ENCODE measurements around the gene SCYL1. TPM values are rescaled to one million over a fixed set of nuclear protein-coding genes. Genes with fewer than 3 reads are reported as not detected.
A peak's percentile ranks its signal among the peaks of the same experiment; 100 is the strongest.

Gene SCYL1
- total RNA-seq, 1 experiment from 2014 or later = 104 TPM

DNA sequence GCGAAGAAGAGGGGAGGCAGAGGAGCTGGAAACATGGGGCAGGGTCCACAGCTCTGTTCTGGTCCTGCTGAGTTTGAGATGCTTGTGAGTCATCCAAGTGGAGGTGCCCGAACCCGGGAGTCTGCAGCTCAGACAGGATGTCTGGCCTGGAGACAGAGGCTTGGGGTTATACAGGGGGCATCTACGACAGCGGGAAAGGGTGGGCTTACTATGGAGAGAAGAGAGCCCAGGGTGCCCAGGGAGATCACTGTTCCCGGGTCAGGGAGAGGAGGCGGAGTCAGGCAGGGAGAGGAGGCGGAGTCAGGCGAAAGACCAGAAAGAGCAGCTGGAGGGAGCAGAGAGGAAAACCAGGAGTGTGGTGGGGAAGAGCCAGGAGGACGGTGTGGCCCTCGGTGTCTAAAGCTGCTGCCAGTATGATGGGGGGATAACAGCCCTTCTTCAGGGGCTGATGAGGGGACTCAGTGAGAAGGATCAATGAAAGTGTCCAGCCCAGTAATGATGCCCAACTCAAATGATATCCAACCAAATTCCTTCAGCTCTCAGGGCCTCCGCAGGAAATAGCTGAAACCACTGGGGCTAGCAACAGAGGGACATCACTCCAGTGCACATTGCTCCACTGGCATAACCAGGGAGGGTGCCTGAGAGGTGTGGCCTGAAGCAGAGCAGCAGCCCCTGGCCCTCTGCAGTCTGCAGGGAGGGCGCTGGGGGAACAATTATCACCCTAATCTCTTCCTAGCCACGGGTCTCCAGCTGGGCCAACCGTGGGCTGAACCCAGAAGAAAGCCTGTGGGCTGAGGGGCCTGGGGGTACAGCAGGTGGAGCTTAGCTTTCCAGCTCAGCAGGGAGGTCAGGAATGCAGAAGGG, 35.9 kb downstream of the SCYL1 start:
- no peak for DNase-seq (ENCODE audit: low read depth, low spot score)
- H3K4me2 ChIP-seq (ENCODE audit: low read length) = peak overlapping the region; percentile 96
- peak; percentile 32 for ATAC-seq
- peak overlapping the region; percentile 83 for H3K9ac ChIP-seq (ENCODE audit: low read length)
- CTCF ChIA-PET = interaction anchor here (0.6 to 4.5 kb wide), 8 partner anchors 9 to 219 kb away, joined by 3 to 29 read pairs (median 6); partner anchors contain the start of genes FAM89B and ZNRD2
- BruUV-seq (replicated peaks) = no TSS peak
- no peaks in the 10 kb centered on the region for H3K27me3 ChIP-seq (ENCODE audit: insufficient read depth, low read length)
- no peaks in the 10 kb centered on the region for H4K20me1 ChIP-seq (ENCODE audit: insufficient read depth)
- H3K27ac ChIP-seq (ENCODE audit: low read depth, low read length) = peak overlapping the region; percentile 99
- RAD21 ChIA-PET (ENCODE audit: low non-redundant PET in 1 of 2, low total read pairs in 2 of 2, uncharacterized antibody in 2 of 2, unreplicated experiment in 2 of 2) = interaction anchor here (1.8 to 2.2 kb wide), 3 partner anchors 10 to 20 kb away, joined by 5 to 9 read pairs (median 6); no protein-coding TSS in a partner anchor
- peaks cover 68 to 91% of the 10 kb centered on the region in 2 experiments for H3K4me1 ChIP-seq (ENCODE audit: control insufficient read depth in 1 of 2, insufficient read depth in 2 of 2, low read length in 2 of 2)
- intact Hi-C loops (cut with micrococcal nuclease) = no loop called here
- TF ChIP-seq TCF7L2 (IDR thresholded peaks at IDR 0.05; ENCODE audit: borderline replicate concordance, extremely low read depth, insufficient read depth, insufficient read length) = no peak
- TF ChIP-seq ZFX (IDR thresholded peaks at IDR 0.05) = no peak
- TF ChIP-seq POLR2AphosphoS5 (IDR thresholded peaks at IDR 0.05; ENCODE audit: low read depth, low read length) = peak; percentile 58
- H3K9me2 ChIP-seq (ENCODE audit: insufficient read depth) = no peaks in the 10 kb centered on the region
- POLR2A ChIA-PET = interaction anchor here (0.6 to 2.7 kb wide), 8 partner anchors 9 to 138 kb away, joined by 3 to 17 read pairs (median 4); partner anchors contain the start of genes NEAT1 and ZNRD2
- no peaks in the 10 kb centered on the region for H3K36me3 ChIP-seq (ENCODE audit: control insufficient read depth in 1 of 2, insufficient read depth in 2 of 2, low read length in 2 of 2)
- H3K9me3 ChIP-seq (ENCODE audit: control insufficient read depth in 1 of 2, insufficient read depth in 1 of 2, low read depth in 1 of 2, low read length in 2 of 2) = no peaks in the 10 kb centered on the region
- H3K4me3 ChIP-seq (replicated peaks in 1 of 2; ENCODE audit: low read depth in 1 of 2, low read length in 2 of 2) = peak overlapping the region; percentile 29 to 68
- H3K79me2 ChIP-seq (ENCODE audit: insufficient read depth, low read length) = peaks cover 13% of the 10 kb centered on the region
- H2AFZ ChIP-seq (ENCODE audit: low read depth, low read length, poor library complexity, severe bottlenecking) = no peak overlapping the region

DNA sequence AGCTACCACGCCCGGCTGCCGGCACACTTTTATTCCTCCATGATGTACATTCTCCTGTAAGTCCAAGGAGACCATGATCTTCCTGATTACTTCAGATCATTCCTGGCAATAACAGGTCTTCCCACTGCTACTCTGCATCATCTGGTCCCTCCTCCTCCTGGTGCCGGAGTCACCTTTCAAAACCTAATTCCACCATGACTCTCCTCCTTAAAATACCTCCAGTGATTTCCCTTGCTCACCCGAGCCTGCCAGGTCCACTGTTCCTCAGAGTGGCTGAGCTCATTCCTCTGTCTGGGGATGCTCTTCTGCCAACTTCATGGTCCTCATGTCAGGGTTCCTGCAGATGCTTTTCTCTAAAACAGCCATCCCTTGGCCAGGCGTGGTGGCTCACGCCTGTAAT, 37.1 kb downstream of the SCYL1 start:
- Histone ChIP-seq H3K27ac (ENCODE audit: low read depth, low read length) (no peak overlapping the region), H3K4me2 (ENCODE audit: low read length) (peak overlapping the region; percentile 96), H3K27me3 (ENCODE audit: insufficient read depth, low read length) (no peaks in the 10 kb centered on the region), H3K9me3 (ENCODE audit: control insufficient read depth in 1 of 2, insufficient read depth in 1 of 2, low read depth in 1 of 2, low read length in 2 of 2) (no peaks in the 10 kb centered on the region), H2AFZ (ENCODE audit: low read depth, low read length, poor library complexity, severe bottlenecking) (no peak overlapping the region), H3K9ac (ENCODE audit: low read length) (no peak overlapping the region), H3K79me2 (ENCODE audit: insufficient read depth, low read length) (peaks cover 10% of the 10 kb centered on the region), H3K4me3 (replicated peaks in 1 of 2; ENCODE audit: low read depth in 1 of 2, low read length in 2 of 2) (no peak overlapping the region; a peak in 1 of 4 replicates), H4K20me1 (ENCODE audit: insufficient read depth) (no peaks in the 10 kb centered on the region), H3K36me3 (ENCODE audit: control insufficient read depth in 1 of 2, insufficient read depth in 2 of 2, low read length in 2 of 2) (no peaks in the 10 kb centered on the region), H3K9me2 (ENCODE audit: insufficient read depth) (no peaks in the 10 kb centered on the region), H3K4me1 (ENCODE audit: control insufficient read depth in 1 of 2, insufficient read depth in 2 of 2, low read length in 2 of 2) (peaks cover 58 to 91% of the 10 kb centered on the region in 2 experiments)
- POLR2A ChIA-PET = interaction anchor here (0.6 to 2.9 kb wide), 5 partner anchors 15 to 139 kb away, joined by 3 to 9 read pairs (median 4); partner anchors contain the start of gene NEAT1
- DNase-seq (ENCODE audit: low read depth, low spot score) (no peak), ATAC-seq (no peak)
- CTCF ChIA-PET = interaction anchor here (4.5 kb wide), 1 partner anchor 21 kb away, joined by 29 read pairs; no protein-coding TSS in a partner anchor
- RAD21 ChIA-PET (ENCODE audit: low non-redundant PET in 1 of 2, low total read pairs in 2 of 2, uncharacterized antibody in 2 of 2, unreplicated experiment in 2 of 2) = no interaction called here
- BruUV-seq (replicated peaks) = no TSS peak
- intact Hi-C loops (cut with micrococcal nuclease) = no loop called here
- TF ChIP-seq SRF (IDR thresholded peaks at IDR 0.05; ENCODE audit: low read depth) = no peak
- TF ChIP-seq REST (IDR thresholded peaks at IDR 0.05; ENCODE audit: low read depth) = no peak
- no peak for TF ChIP-seq SP1 (IDR thresholded peaks at IDR 0.05; ENCODE audit: low read depth)
- TF ChIP-seq CTCF (IDR thresholded peaks at IDR 0.05 in 2 of 3, conservative IDR thresholded peaks at IDR 0.05 in 1 of 3; ENCODE audit: borderline replicate concordance in 1 of 3, insufficient read depth in 1 of 3, low read depth in 2 of 3, low read length in 2 of 3) = no peak
- TF ChIP-seq EZH2phosphoT487 (IDR thresholded peaks at IDR 0.05; ENCODE audit: borderline replicate concordance) = no peak
- TF ChIP-seq, protein P1, sequence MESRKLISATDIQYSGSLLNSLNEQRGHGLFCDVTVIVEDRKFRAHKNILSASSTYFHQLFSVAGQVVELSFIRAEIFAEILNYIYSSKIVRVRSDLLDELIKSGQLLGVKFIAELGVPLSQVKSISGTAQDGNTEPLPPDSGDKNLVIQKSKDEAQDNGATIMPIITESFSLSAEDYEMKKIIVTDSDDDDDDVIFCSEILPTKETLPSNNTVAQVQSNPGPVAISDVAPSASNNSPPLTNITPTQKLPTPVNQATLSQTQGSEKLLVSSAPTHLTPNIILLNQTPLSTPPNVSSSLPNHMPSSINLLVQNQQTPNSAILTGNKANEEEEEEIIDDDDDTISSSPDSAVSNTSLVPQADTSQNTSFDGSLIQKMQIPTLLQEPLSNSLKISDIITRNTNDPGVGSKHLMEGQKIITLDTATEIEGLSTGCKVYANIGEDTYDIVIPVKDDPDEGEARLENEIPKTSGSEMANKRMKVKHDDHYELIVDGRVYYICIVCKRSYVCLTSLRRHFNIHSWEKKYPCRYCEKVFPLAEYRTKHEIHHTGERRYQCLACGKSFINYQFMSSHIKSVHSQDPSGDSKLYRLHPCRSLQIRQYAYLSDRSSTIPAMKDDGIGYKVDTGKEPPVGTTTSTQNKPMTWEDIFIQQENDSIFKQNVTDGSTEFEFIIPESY (IDR thresholded peaks at IDR 0.05; ENCODE audit: extremely low read depth, insufficient replicate concordance, low read length) = no peak
